PFSK-1 (cell line): ENCODE measurements around the gene PRKD1.

Experiments
- FOXP2 ChIP-seq: optimal IDR thresholded peaks from 2 replicates; pipeline ENCODE3; 2011; ENCODE audit warnings: borderline replicate concordance, control low read depth, inconsistent platforms; ENCODE audit not compliant: insufficient read depth; ENCODE audit errors: extremely low read length, extremely low read depth
- POLR2AphosphoS5 ChIP-seq: IDR thresholded peaks from 2 replicates; pipeline ENCODE4 v1.6.1; 2012; ENCODE audit warnings: low read depth, mild to moderate bottlenecking, control low read depth, low read length, moderate library complexity
- REST ChIP-seq, 2 experiments: IDR thresholded peaks; 2 replicates each; pipeline versions ENCODE4 v1.6.1 to v1.8.0; 2011 to 2012; ENCODE audit warnings: low read depth in 2 of 2, low read length in 2 of 2, control low read depth in 1 of 2, inconsistent platforms in 1 of 2, mild to moderate bottlenecking in 1 of 2, moderate library complexity in 1 of 2; ENCODE audit not compliant: insufficient read depth in 1 of 2
- SIN3A ChIP-seq: IDR thresholded peaks from 2 replicates; pipeline ENCODE4 v1.6.1; 2012; ENCODE audit warnings: mild to moderate bottlenecking, low read length, moderate library complexity, borderline replicate concordance; ENCODE audit not compliant: insufficient read depth
- TAF1 ChIP-seq: IDR thresholded peaks from 2 replicates; pipeline ENCODE4 v1.6.1; 2012; ENCODE audit warnings: low read length, control low read depth, borderline replicate concordance; ENCODE audit not compliant: insufficient read depth

PRKD1 gene

GRCh38 chr14:29893989-29894388 is 33.7 kb downstream of the PRKD1 start:
- TF ChIP-seq REST (IDR thresholded peaks at IDR 0.05; ENCODE audit: insufficient read depth in 1 of 2, low read depth in 2 of 2, low read length in 2 of 2): no peak
- TF ChIP-seq SIN3A: no peak
- no peak for TF ChIP-seq TAF1
- TF ChIP-seq FOXP2: no peak
- TF ChIP-seq POLR2AphosphoS5: no peak

GRCh38 chr14:29892327-29892726 is 35.3 kb downstream of the PRKD1 start:
- no peak for TF ChIP-seq TAF1
- no peak for TF ChIP-seq REST (IDR thresholded peaks at IDR 0.05; ENCODE audit: insufficient read depth in 1 of 2, low read depth in 2 of 2, low read length in 2 of 2)
- TF ChIP-seq FOXP2: no peak

GRCh38 chr14:29885988-29886387 is 41.7 kb downstream of the PRKD1 start:
- TF ChIP-seq REST (IDR thresholded peaks at IDR 0.05; ENCODE audit: insufficient read depth in 1 of 2, low read depth in 2 of 2, low read length in 2 of 2) (no peak), TAF1 (no peak), POLR2AphosphoS5 (no peak), SIN3A (no peak), FOXP2 (no peak)

GRCh38 chr14:29868000-29868399 is 59.6 kb downstream of the PRKD1 start:
- no peak for TF ChIP-seq POLR2AphosphoS5
- no peak for TF ChIP-seq REST (IDR thresholded peaks at IDR 0.05; ENCODE audit: insufficient read depth in 1 of 2, low read depth in 2 of 2, low read length in 2 of 2)
- TF ChIP-seq SIN3A: no peak
- TF ChIP-seq FOXP2: no peak
- TF ChIP-seq TAF1: no peak

- no peak for TF ChIP-seq TAF1
- TF ChIP-seq SIN3A: no peak
- TF ChIP-seq FOXP2: no peak
- no peak for TF ChIP-seq POLR2AphosphoS5
- no peak for TF ChIP-seq REST (IDR thresholded peaks at IDR 0.05; ENCODE audit: insufficient read depth in 1 of 2, low read depth in 2 of 2, low read length in 2 of 2)
Observed at GRCh38 chr14:29865299-29865698, 62.3 kb downstream of the PRKD1 start.
